Left colon (tissue), 2 donors: Measurements from ENCODE around the gene EVI5L. TPM values are rescaled to one million over a fixed set of nuclear protein-coding genes. Genes with fewer than 3 reads are reported as not detected.
"Not testable (repeated sequence)": the region's sequence is repeated elsewhere in the genome, so short reads cannot be mapped to it uniquely, and the experiment has no call there.

Experiments
- ATAC-seq: fragments of 200-7000 bp; cut with Tn5 transposase; one replicate; pipeline ENCODE4 v1.9.1; 2020; ENCODE audit warnings: mild to moderate bottlenecking, moderate library complexity
- DNase-seq, 2 donors: peaks; one replicate each; pipeline ENCODE4 v3.0.0-alpha.2; 2020
- intact Hi-C, 2 donors: fragments of 100-400 bp; cut with DNase I in 1 of 2; cut with micrococcal nuclease in 1 of 2; formaldehyde crosslinking; loops; one replicate each; pipeline versions ENCODE4 v1.11.2 to v1.14.0; 2022; cut with DNase I, micrococcal nuclease
- total RNA-seq, 2 donors: library from RNA; stranded (reverse); fragmentation: NEBNext Ultra II Directional; extraction: Animal tissue kit (Norgen Biotek cat#: 25700); gene quantifications; one replicate each; pipeline ENCODE4 v1.2.1, GENCODE V29; 2021
- donor health status: DM: no; HTN: no; CAD: no.
- donor health status: DM: yes; HTN: yes; CAD: no.

Gene EVI5L
- total RNA-seq, 2 donors from 2014 or later = 10.5 to 13.1 TPM

GRCh38 chr19:7879836-7880235 is 49.8 kb downstream of the EVI5L start:
- intact Hi-C loops = no loop called here
- no peak for ATAC-seq
- DNase-seq = no peak

GRCh38 chr19:7881910-7882309 is 51.9 kb downstream of the EVI5L start:
- intact Hi-C loops = no loop called here
- no peak for ATAC-seq
- no peak for DNase-seq

- intact Hi-C loops = no loop called here
- no peak for ATAC-seq
- no peak for DNase-seq
These were observed 53.1 kb downstream of the EVI5L start for GRCh38 chr19:7883105-7883504.

GRCh38 chr19:7883796-7884570 is 54.0 kb downstream of the EVI5L start:
- DNase-seq = no peak
- intact Hi-C loops = no loop called here
- no peak for ATAC-seq

- DNase-seq (no peak), ATAC-seq (peak; percentile 16)
- intact Hi-C loops = no loop called here
These were observed 55.8 kb downstream of the EVI5L start for GRCh38 chr19:7885818-7886217.

GRCh38 chr19:7887408-7888144 is 57.6 kb downstream of the EVI5L start:
- intact Hi-C loops = no loop called here
- no peak for ATAC-seq
- DNase-seq = no peak

GRCh38 chr19:7888145-7888825 is 58.3 kb downstream of the EVI5L start, which contains the start of gene LRRC8E:
TSS of gene LRRC8E (plus strand) at chr19:7888510. CDS start at chr19:7895604, 7,094 bp downstream.
- intact Hi-C loops = no loop called here
- peak; percentile 99 for ATAC-seq
- peak; percentile 71 to 79 for DNase-seq

- intact Hi-C loops = no loop called here
These were observed 58.8 kb downstream of the EVI5L start for GRCh38 chr19:7888826-7889217.

GRCh38 chr19:7893362-7894101 is 63.5 kb downstream of the EVI5L start:
- ATAC-seq, intact Hi-C loops, DNase-seq: not testable (repeated sequence)

More at GRCh38 chr19:7888826-7889217, 58.8 kb downstream of the EVI5L start:
- peak; percentile 2 for ATAC-seq
- DNase-seq = no peak

- intact Hi-C loops = no loop called here
- peak; percentile 94 for ATAC-seq
- peak in 1 of 2 donors; percentile 64 for DNase-seq
These were observed 64.7 kb downstream of the EVI5L start for GRCh38 chr19:7894612-7895309.

GRCh38 chr19:7895565-7895964 is 65.5 kb downstream of the EVI5L start:
- intact Hi-C loops = no loop called here
- ATAC-seq (no peak), DNase-seq (no peak)

- DNase-seq (no peak), ATAC-seq (no peak)
- intact Hi-C loops = no loop called here
These were observed 67.3 kb downstream of the EVI5L start for GRCh38 chr19:7897292-7897691.

GRCh38 chr19:7898967-7899366 is 68.9 kb downstream of the EVI5L start:
- DNase-seq = no peak
- no peak for ATAC-seq
- intact Hi-C loops = no loop called here

- intact Hi-C loops = no loop called here
- no peak for DNase-seq
- ATAC-seq = no peak
These were observed 69.8 kb downstream of the EVI5L start for GRCh38 chr19:7899751-7900378.

GRCh38 chr19:7900401-7900870 is 70.4 kb downstream of the EVI5L start:
- no peak for DNase-seq
- intact Hi-C loops = no loop called here
- ATAC-seq = no peak

GRCh38 chr19:7900931-7901330 is 70.9 kb downstream of the EVI5L start:
- ATAC-seq (no peak), DNase-seq (no peak)
- intact Hi-C loops = no loop called here

GRCh38 chr19:7901337-7901736 is 71.3 kb downstream of the EVI5L start:
- intact Hi-C loops = no loop called here
- ATAC-seq = no peak

GRCh38 chr19:7902796-7903243 is 72.8 kb downstream of the EVI5L start:
- DNase-seq (no peak), ATAC-seq (peak; percentile 10)
- intact Hi-C loops = no loop called here

More at GRCh38 chr19:7901337-7901736, 71.3 kb downstream of the EVI5L start:
- DNase-seq = no peak
